K562 (cell line): ENCODE data around the gene GFOD1. TPM values are rescaled to one million over a fixed set of nuclear protein-coding genes. Genes with fewer than 3 reads are reported as not detected.

ENCODE experiments used
- ARID2 ChIP-seq: fragments of 450-650 bp; IDR thresholded peaks from 2 replicates; pipeline ENCODE4 v1.6.1; 2017; ENCODE audit warnings: antibody characterized with exemption, mild to moderate bottlenecking
- ARID3A ChIP-seq: IDR thresholded peaks from 2 replicates; pipeline ENCODE4 v1.6.1; 2012; ENCODE audit warnings: low read depth, low read length, improper control_type of control experiment, borderline replicate concordance
- CHD4 ChIP-seq: fragments of 200-600 bp; sonication (generic); IDR thresholded peaks from 3 replicates; pipeline ENCODE4 v1.6.1; 2012; ENCODE audit warnings: low read depth, mild to moderate bottlenecking, mixed read lengths, low read length, inconsistent platforms; ENCODE audit not compliant: insufficient read depth, insufficient replicate concordance, poor library complexity, severe bottlenecking
- COPS2 ChIP-seq: fragments of 450-650 bp; conservative IDR thresholded peaks from 2 replicates; pipeline ENCODE4 v1.6.1; 2016; ENCODE audit warnings: mild to moderate bottlenecking, moderate library complexity
- CUX1 ChIP-seq: fragments of 200-800 bp; sonication (Bioruptor generic); IDR thresholded peaks from 2 replicates; pipeline ENCODE4 v1.6.1; 2016; ENCODE audit warnings: missing genetic modification characterization, missing compliant biosample characterization
- E2F5 ChIP-seq: sonication (generic); formaldehyde crosslinking; IDR thresholded peaks from 2 replicates; pipeline ENCODE4 v1.8.0; 2022; ENCODE audit warnings: mild to moderate bottlenecking, missing genetic modification reagents
- KDM5B ChIP-seq: fragments of 200-600 bp; sonication (generic); IDR thresholded peaks from 2 replicates; pipeline ENCODE4 v1.6.1; 2012; ENCODE audit warnings: low read depth, mild to moderate bottlenecking, moderate library complexity, low read length, control low read depth, inconsistent platforms; ENCODE audit not compliant: insufficient replicate concordance
- MXI1 ChIP-seq: IDR thresholded peaks from 2 replicates; pipeline ENCODE4 v1.6.1; 2011; ENCODE audit warnings: low read depth, mild to moderate bottlenecking, improper control_type of control experiment, low read length
- NBN ChIP-seq: fragments of 450-650 bp; IDR thresholded peaks from 2 replicates; pipeline ENCODE4 v1.6.1; 2016; ENCODE audit warnings: low read depth, mild to moderate bottlenecking
- NUFIP1 ChIP-seq: fragments of 450-650 bp; IDR thresholded peaks from 2 replicates; pipeline ENCODE4 v1.6.1; 2018; ENCODE audit not compliant: partially characterized antibody
- POLR3G ChIP-seq: IDR thresholded peaks from 2 replicates; pipeline ENCODE4 v1.6.1; 2011; ENCODE audit not compliant: insufficient read length, insufficient replicate concordance; ENCODE audit errors: extremely low read depth
- SFPQ ChIP-seq: fragments of 200-400 bp; formaldehyde crosslinking; IDR thresholded peaks from 2 replicates; pipeline ENCODE4 v1.6.1; 2017; ENCODE audit warnings: mild to moderate bottlenecking, low read depth, low read length, moderate library complexity
- ZNF444 ChIP-seq: fragments of 250-450 bp; sonication (Bioruptor Pico); IDR thresholded peaks from 2 replicates; pipeline ENCODE4 v1.4.0; 2020; ENCODE audit warnings: mild to moderate bottlenecking, moderate library complexity
- ZNF449 ChIP-seq: fragments of 250-450 bp; sonication (Bioruptor Pico); IDR thresholded peaks from 2 replicates; pipeline ENCODE4 v1.8.0; 2022; ENCODE audit warnings: moderate library complexity, mild to moderate bottlenecking, inconsistent platforms
- polyA plus RNA-seq, 8 experiments: library from polyadenylated mRNA; depleted of rRNA in 4 of 8; stranded (reverse) in 5 of 8; unstranded in 3 of 8; fragments of >200 nt; fragmentation: Nextera tagmentation in 2 of 8; fragmentation: Illumina TruSeq in 1 of 8; extraction: Ambion mirVana in 2 of 8; extraction: Trizol in 1 of 8; gene quantifications; 2 replicates each; pipeline versions ENCODE4 v1.2.1 to v1.2.3, GENCODE V29; 2011 to 2014; ENCODE audit warnings: inconsistent platforms in 1 of 8, missing spikeins in 1 of 8
- total RNA-seq, 7 experiments: library from RNA; depleted of rRNA in 6 of 7; stranded (reverse); fragments of >200 nt in 6 of 7; fragmentation: Illumina TruSeq in 2 of 7; extraction: Trizol in 2 of 7; gene quantifications; 2 replicates each; pipeline versions ENCODE4 v1.2.1 to v1.2.3, GENCODE V29; 2011 to 2021; ENCODE audit warnings: low replicate concordance in 1 of 7

The GFOD1 gene
- total and polyA plus RNA-seq, 9 of the 15 experiments (the other 6 are each of a cell fraction or from before 2014, with no cell fraction given), result 3.8 to 12.0 (median 8.2) TPM

GRCh38 chr6:13360671-13361540 lies 126.5 kb downstream of the GFOD1 start (continued):
- TF ChIP-seq ARID3A (no peak), ZNF444 (CRISPR knock-in tag) (no peak), NUFIP1 (no peak), KDM5B (no peak), NBN (no peak), POLR3G (no peak), MXI1 (no peak), ARID2 (no peak), E2F5 (CRISPR knock-in tag) (no peak), ZNF449 (CRISPR knock-in tag) (no peak; the same call in 1 of the 2 replicates), CHD4 (no peak), SFPQ (no peak), CUX1 (peak; percentile 78; the same call in 1 of the 2 replicates), COPS2 (no peak)
